Mesenteric fat pad (tissue), 1 donor: ENCODE measurements around the gene GRHL1. TPM values are rescaled to one million over a fixed set of nuclear protein-coding genes. Genes with fewer than 3 reads are reported as not detected.
"Not testable (repeated sequence)": the region's sequence is repeated elsewhere in the genome, so short reads cannot be mapped to it uniquely, and the experiment has no call there.

Experiments used
- DNase-seq: peaks from one replicate; pipeline ENCODE4 v3.0.0-alpha.2; 2020; ENCODE audit warnings: low spot score
- long read RNA-seq: library from polyadenylated mRNA; unstranded; transcript quantifications from one replicate; pipeline ENCODE4 v2.0.0, GENCODE V29; 2020
- total RNA-seq: library from RNA; stranded (reverse); fragmentation: NEBNext Ultra II Directional; extraction: Animal tissue kit (Norgen Biotek cat#: 25700); gene quantifications from one replicate; pipeline ENCODE4 v1.2.1, GENCODE V29; 2021
- donor health status: DM: yes; HTN: yes; CAD: no.

GRHL1 gene, protein sequence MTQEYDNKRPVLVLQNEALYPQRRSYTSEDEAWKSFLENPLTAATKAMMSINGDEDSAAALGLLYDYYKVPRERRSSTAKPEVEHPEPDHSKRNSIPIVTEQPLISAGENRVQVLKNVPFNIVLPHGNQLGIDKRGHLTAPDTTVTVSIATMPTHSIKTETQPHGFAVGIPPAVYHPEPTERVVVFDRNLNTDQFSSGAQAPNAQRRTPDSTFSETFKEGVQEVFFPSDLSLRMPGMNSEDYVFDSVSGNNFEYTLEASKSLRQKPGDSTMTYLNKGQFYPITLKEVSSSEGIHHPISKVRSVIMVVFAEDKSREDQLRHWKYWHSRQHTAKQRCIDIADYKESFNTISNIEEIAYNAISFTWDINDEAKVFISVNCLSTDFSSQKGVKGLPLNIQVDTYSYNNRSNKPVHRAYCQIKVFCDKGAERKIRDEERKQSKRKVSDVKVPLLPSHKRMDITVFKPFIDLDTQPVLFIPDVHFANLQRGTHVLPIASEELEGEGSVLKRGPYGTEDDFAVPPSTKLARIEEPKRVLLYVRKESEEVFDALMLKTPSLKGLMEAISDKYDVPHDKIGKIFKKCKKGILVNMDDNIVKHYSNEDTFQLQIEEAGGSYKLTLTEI
- 18.0 TPM for total RNA-seq
- long read RNA-seq, partial matches to known transcripts = 11 of 20 reads
- long read RNA-seq, other reads (novel, unspliced or antisense) = 8 of 20 reads

DNA sequence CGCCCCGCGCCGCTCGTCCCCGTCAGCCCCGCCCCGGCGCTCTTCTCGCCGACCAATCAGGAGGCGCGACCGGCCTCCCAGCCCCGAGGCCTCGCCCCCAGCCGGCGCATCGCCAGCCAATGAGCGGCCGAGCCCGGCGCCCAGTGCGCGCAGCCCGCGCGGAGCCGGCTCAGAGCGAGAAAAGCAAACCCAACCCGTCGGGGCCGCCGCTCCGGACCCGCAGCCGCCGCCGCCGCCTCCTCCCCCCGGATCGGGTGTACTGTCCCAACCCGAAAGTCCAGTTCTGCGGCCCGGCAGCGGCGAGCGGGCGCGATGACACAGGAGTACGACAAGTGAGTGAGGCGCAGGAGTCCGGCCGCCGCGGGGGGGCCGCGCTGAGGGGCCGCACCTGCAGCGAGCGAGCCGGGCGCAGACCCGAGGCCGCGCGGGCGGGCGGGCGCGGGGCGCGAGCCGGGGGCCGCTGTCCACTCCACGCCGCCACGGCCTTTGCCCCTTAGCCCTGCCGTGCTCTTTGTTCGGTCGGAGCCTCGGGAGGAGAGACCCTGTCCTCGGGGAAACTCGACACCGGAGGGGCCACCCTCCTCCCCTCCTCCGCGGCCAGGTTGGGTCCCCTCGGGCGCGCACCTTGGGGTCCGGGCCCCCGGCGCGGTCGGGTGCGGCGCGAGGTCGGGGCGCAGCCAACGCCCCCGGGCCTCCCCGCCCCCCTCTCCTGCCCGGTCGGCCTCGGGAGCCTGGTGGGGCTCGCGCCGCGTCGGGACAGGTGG is at the start of gene GRHL1:
GRHL1 (plus strand) TSS at position 172 of the 764 bp plus-strand sequence; CDS start at position 313, 141 bp downstream.
- DNase-seq = peak; percentile 97

DNA sequence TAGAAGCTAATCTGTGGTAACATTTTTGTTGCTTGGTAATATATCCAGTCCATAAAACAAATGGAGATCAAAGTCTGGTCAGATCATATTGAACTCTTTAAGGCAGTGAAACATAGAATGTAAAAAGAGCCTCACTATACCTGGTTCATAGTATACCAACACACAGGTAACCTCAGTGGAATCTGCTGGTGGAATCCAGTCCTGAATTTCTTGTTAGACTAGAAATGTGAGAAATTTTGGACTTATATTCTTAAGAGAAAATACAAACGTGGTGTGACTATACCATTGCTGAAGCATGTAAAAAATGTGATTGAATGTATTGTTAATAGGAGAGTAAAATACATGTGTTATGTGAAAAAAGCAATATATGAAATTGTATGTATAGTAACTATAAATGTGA is 46.1 kb upstream of the GRHL1 start:
- DNase-seq = no peak

DNA sequence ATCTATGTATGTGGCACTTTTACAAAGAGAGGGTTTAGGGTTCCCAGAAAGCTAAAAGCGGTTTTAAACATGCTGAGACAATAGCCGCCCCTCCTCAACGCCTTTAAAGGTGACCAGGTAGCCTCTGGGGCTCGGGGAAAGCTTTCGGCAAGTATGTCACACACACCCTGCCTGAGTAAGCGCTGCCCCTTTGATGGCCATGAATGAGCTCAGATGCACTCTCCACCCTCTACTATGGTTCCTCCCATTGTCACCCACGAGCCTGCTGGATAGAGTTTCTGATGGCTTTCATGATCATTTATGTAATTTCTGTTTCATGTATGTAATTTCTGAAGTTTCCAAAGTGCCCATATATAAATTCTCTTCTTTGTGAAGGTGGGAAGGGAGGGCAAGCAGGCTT is 44.1 kb upstream of the GRHL1 start:
- DNase-seq = no peak

DNA sequence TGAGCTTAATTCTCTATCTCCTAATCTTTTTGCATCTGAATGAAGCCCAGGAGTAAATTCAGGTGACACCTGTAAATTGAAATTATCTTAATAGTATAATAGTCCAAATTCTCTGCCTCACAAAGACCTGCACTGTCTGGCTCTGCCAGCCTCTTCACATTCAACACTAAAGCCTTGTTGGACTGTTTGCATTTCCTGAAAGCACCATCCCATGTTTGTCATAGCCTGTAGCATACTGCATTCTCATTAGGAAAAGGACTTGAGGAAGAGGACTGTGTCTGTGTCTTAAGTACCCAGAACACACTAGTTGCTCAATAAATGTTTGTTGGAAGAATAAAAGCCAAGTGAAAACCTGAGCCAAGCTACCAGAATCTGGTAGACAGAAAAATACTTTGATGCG is 42.9 kb upstream of the GRHL1 start:
- DNase-seq = no peak

DNA sequence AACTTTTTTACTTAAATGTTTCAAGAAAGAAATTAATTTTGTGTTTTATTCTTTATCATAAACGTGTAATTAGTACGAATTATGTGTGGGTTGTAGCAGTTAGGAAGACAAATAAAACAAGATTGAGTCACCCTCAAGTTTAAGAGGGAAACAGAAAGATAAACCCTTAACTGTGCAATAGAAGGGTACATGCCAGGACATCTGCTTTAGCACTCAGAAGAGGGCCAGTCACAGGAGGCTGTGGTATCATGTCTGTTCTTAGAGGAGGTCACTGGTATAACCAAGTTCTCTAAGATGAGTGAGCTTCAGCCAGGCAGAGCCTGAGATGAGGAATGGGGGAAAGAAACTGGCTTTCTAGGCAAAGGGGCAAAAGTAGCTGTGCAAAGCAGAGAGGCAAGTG is 42.4 kb upstream of the GRHL1 start:
- DNase-seq = no peak

DNA sequence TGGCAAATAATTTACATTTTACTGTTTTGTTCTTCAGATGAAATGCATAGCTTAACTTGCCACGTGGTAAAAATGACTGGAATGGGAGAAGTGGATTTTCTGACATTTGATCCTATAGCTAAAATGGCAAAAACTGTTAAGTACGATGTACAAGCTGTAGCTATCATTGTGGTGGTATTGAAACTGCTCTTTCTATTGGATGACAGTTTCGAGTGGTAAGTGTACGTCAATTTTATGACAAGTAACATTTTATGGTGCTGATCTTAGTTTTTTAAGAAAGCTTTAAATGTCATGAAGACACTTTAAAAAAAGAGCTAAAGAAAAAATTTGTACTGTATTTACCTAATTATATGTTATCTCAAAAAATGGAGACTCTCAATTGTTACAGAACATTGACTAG is 40.8 kb upstream of the GRHL1 start:
- no peak for DNase-seq

DNA sequence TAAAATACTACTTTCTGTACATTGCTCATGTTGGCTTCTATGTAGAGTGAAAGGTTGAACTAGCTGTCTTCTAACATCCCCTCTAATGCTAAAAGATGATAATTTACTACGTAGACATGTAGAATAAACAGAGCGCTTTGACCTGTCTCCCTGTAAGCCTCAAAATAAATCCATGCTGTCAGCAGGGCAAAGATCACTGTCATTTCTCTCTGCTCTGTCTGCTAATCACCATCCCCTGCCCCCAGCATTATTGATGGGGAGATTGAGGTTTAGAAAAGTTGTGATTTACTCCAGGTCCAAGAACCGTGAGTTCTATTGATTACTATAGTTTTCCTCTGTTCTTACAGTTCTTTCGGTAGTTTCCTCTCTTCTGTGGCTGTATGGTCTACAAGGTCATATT is 39.0 kb upstream of the GRHL1 start:
- DNase-seq = no peak

DNA sequence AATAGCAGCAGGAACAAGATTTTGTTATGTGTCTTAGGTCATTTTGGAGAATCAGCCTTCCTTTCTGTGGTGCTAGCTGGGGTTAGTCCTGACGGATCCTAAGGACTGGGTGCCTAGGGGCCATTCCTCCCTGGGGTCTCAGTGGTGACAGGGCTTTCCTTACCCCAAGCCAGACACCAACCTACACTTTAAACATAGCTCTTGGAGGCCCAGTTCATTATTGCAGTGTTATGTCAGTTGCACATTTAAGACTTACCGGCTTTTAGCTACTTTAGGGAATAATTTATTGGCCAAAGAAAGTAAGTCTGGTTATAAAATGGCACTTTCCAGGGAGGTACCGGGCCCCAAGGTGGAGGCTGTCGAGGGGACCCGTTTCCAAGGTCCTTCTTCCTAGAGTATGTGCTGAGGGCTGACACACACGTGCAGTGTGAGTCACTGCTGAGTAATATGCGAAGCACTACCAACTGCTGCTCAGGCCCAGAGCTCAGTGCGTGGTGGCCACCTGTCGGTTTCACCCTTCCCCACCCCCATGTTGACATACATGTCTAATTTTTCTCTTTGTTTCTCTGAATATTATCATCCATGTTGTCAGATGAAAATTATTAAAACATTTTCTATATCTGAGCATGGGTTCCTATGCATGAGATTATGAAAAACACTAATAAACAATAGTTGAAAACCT is 37.0 kb upstream of the GRHL1 start:
- DNase-seq = no peak

DNA sequence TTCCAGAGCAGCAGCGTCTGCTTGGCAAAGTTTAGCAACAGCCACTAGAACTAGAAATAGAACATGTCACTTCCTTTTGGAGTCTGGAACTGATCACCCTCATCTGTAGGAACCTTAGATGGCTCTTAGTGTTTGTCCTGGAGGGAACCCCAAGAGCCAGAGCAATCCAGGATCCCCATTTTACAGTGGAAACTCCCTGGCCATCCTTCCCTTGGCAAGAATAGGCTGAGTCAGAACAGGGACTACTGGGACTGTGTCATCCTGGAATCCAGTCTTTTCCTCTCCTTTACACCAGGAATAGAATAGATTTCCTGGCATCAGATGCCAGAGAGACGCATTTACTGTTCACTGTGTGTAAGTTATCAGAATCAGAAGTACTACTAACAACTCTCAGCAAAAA is 33.2 kb upstream of the GRHL1 start:
- no peak for DNase-seq

DNA sequence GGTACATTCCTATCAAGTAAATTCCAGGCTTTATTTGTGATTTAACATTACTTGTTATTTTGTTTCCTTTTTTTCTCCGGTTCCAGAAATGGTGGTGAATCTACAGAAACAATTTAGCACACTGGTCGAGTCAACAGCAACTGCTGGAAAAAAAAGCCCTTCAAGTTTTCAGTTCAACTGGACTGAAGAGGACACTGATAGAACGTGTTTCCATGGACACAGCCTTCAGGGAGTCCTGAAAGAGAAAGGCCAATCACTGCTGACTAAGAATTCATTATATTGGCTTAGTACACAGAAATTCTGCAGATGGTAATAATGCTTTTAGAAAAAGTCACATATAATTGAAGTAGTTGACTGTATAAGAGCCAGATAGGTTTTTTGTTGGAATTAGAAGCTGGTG is 32.0 kb upstream of the GRHL1 start:
- no peak for DNase-seq

DNA sequence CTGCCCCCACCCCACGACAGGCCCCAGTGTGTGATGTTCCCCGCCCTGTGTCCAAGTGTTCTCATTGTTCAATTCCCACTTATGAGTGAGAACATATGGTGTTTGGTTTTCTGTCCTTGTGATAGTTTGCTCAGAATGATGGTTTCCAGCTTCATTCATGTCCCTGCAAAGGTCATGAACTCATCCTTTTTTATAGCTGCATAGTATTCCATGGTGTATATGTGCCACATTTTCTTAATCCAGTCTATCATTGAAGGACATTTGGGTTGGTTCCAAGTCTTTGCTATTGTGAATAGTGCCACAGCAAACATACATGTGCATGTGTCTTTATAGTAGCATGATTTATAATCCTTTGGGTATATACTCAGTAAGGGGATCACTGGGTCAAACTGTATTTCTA is 24.5 kb upstream of the GRHL1 start:
- DNase-seq = not testable (repeated sequence)

DNA sequence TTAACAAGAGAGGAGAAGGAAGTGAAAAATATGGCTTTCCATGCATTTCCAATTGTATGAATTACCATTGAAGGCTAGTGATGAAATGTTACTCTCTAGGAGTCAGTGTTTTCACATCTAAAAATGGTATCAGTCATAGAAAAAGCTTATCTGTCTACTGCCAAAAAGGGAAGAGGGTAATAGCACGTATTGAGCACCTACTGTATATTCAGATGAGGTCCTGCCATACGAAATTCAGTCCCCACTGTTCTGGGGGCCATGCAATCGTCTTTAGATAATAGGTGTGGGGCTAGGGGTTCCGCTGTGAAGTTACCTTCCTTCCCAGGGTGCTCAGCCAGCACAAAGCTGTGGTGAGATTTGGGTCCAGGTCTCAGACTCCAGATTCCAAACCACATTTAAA is 14.2 kb upstream of the GRHL1 start:
- DNase-seq = no peak

DNA sequence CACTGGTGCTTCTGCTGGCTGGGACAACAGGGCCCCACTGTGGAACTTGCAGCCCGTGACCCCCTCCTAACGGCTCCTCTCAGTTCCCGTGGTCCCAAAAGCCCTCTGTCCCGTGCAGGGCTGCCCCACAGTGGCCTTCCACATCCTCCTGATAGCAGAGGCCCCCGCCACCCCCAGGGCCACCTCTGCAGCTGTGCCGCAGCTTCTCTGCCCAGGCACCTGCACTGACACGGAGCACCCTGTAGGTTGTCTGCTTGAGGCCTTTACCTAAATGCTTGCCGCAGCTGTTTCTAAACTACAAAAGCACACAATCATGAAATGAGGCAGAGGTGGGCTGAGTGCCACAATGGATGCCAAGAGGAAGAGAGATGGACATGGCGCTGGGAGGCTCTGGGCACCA is 13.5 kb upstream of the GRHL1 start:
- no peak for DNase-seq

DNA sequence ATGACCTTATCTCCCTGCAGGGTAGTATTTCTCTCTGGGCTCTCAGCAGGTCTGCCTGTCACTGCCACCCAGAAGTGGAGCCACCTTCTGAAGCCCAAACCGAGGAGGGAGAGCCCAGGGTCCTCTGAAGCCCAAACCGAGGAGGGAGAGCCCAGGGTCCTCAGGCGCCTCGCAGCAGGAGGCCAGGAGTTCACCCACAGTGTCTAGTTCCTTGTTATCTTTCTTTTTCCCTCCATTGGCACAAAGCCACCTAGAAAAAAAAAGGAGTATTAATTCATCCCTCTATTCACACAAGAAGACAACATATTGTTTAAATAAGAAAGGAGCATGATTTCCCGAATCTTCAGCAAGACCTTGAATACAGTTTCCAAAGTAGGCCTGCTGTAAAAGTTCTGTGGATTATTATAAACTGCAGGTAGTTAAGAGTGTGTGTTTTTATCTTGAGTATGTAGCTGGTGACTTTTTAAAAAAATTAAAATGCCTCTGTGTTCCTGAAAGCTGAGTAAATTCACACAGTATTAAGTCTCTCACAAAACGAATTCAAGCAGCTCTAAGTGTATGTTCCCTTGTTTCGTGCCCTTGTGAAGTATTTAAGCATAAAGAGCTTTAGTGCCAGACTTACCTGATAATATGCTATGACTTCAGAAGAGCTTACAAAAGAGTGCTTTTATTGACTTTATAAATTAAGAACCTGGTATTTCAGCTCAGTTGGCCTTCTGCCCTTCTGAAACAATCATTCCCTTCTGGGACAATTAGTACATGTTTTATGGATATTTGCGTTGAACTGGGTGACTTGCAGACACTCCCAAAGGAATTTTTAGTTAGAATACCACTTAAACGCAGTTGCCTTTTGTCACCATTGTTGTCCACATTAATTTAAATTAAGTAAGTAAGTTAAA is 11.7 kb upstream of the GRHL1 start:
- no peak for DNase-seq

DNA sequence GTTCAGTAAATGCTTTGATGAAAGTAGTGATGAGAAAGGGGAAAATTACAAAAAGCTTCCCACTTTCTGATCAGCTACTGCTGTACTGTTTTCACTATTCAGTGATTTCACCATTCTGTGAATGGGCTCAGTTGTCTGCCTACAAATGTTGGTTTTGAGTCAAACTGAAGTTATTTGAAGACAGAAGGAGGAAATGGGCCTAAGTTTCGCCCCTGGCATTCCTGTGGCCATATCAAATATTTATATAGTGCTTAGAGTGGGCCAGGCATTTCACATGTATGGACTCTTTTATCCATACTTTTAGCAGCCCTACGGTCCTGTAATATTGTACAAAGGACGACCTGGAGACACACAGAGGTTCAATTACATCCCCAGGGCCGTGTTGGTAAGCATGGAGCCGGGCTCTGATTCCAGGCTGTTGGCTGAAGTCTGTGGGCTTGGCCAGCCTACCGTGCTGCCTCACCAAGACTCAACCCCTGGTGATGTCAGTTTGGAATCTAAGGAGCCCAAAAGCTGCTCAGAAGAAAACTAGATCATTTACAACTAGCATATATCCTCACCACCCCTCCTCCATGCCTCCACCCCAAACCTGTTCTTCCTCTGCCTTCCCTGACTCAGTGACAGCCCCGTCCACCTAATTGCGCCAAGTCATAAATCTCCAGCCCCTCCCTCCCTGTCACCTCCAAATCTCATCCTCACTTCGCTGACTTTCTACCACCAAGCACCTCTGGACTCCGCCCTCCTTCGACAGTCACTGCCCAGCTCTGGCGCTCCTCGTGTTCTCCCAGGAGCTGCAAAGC is 10.1 kb upstream of the GRHL1 start:
- no peak for DNase-seq

DNA sequence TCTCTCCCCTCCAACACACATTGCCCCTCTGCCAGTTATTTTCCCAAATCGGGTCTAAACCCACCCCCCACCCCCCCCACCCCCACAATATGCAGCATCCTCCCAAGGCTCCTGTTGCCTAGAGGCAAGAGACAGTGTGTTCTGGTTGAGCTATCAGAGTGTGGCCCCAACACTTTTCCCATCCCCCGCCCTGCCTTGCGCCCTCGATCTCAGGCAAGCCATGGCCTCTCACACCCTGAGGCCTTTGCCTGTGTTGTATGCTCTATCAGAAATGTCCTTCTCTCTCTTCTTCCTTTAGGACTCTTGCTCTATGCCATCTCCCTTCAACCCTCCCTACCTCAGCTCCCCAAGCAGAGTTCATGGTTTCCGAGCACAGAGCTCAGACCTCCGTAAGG is 9.5 kb upstream of the GRHL1 start:
- no peak for DNase-seq

DNA sequence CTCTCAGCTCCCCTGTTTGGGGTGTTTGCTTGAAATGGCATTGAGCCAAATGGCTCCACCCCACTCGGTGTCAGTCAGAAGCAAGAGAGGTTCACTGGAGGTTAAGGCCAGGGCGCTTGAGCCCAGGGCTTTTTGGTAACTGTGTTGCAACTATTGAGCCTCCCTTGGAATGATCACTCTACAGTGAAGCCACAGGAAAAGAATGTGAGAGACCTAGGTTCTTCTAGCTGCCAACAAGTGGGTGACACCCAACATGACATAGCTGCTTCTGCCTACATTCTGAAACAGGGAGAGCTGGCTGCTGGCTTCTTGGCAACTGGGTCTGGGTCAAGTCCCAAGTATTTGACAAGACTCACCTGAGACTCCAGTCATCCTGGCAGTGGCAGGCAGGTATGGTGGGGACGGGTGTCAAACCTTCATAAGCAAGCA is 7.1 kb upstream of the GRHL1 start:
- no peak for DNase-seq

DNA sequence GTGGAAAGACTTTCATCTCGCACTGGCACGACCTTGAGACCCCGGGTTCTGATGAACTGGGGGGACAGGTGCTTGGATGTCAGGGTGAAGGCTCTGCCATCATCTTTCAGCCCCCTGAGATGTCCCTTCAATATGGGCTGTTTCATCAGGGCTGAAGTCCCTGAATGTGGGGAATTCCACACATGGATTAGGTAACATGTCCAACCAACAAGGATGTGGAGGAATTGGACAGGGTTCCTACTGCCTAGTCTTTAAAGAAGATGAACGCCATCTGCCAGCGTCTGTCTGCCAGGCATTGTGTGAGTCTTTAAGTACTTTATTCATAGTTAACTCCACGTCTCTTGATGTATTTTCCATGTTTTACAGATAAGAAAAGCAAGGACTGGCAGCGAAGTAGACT is 5.9 kb upstream of the GRHL1 start:
- DNase-seq = no peak

DNA sequence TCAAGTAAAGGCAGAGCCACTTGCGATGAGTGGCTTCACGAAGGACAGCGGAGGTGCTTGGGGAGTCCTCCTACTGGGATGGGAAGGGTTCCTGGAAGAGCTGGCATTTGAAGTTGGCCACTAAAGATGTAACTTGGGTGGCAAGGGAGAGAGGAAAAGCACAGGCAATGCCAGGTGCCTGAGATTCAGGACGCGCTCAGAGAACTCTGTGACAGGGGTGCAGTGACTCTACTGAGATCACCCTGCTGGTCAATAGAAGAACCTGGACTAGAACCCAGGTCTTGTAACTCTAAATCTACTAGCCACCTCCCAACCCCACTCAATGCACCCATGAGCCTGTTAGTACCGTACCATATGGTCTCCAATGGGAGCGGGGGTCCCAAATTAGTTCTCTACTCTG is 5.4 kb upstream of the GRHL1 start:
- no peak for DNase-seq

DNA sequence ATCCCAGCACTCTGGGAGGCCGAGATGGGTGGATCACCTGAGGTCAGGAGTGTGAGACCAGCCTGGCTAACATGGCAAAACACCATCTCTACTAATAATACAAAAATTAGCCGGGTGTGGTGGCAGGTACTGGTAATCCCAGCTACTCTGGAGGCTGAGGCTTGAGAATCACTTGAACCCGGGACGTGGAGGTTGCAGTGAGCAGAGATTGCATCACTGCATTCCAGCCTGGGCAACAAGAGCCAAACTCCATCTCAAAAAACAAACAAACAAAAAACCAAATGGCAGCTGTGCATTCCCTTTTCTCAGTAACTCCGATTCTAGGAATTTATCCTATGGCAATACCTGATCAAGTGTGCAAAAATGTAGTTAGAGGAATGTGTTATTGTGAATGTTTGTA is 4.7 kb upstream of the GRHL1 start:
- DNase-seq = no peak
